Heart left ventricle (tissue), 13 donors: ENCODE data around the gene TMEM184B.

Experiments
- CTCF ChIP-seq, 12 donors: fragments of 200-600 bp; sonication (generic) in 4 of 12; IDR thresholded peaks; one replicate each; pipeline versions ENCODE4 v1.5.0 to v1.8.0; 2018 to 2022; ENCODE audit warnings: antibody characterized with exemption in 12 of 12, mild to moderate bottlenecking in 5 of 12
- POLR2A ChIP-seq, 2 donors: fragments of 450-650 bp; IDR thresholded peaks; one replicate each; pipeline ENCODE4 v1.6.1; 2017; ENCODE audit warnings: antibody characterized with exemption in 2 of 2, mild to moderate bottlenecking in 2 of 2, moderate library complexity in 2 of 2
- donor health status: ischemic (EF 13 %, LVEDD 7.1; RV severe dilation, severe dysfunction).
- donor health status: DM: no; HTN: yes; CAD: no.
- donor health status: DM: no; HTN: no; CAD: no.
- donor health status: ischemic (EF 25% LVEDD 6.9; RV normal size, moderate dysfunction).
- donor health status: ischemic (EF 25% LVEDD 5.7; RV mildly dilated, moderate dysfunction).
- donor health status: ischemic (EF 35%, LVEDD 5.7; RV mildly dilated, moderate dysfunction).
- donor health status: nonischemic (EF 11% LVEDD 7.7; RV severe dilation, severe dysfunction).
- donor health status: DM: yes; HTN: yes; CAD: no.
- donor health status: PGD.
- donor health status: ischemic (EF 29% LVEDD 5.4; RV normal size, mild dysfunction).
- donor health status: nonischemic (EF 23%, LVEDD 6.1; RV moderate dilation, normal function).

- TF ChIP-seq CTCF (IDR thresholded peaks at IDR 0.05) = no peak
- no peak for TF ChIP-seq POLR2A (IDR thresholded peaks at IDR 0.05)
Measured at GRCh38 chr22:38192475-38192863, 80.3 kb downstream of the TMEM184B start.
